SK-N-SH (cell line): ENCODE data around the gene RAB6B.

Source experiments
- MXI1 ChIP-seq: IDR thresholded peaks from 2 replicates; pipeline ENCODE4 v1.6.1; 2012; ENCODE audit warnings: mild to moderate bottlenecking, low read depth, low read length, improper control_type of control experiment
- NFIC ChIP-seq: IDR thresholded peaks from 2 replicates; pipeline ENCODE4 v1.4.0; 2012; ENCODE audit warnings: borderline replicate concordance
- POLR2AphosphoS5 ChIP-seq: IDR thresholded peaks from 2 replicates; pipeline ENCODE4 v1.6.1; 2012; ENCODE audit warnings: low read depth, low read length
- TF ChIP-seq, protein P1 (sequence below): IDR thresholded peaks from 2 replicates; pipeline ENCODE4 v1.4.0; 2012; ENCODE audit warnings: low read depth
- TF ChIP-seq, protein P2 (sequence below): fragments of 200-600 bp; sonication (generic); IDR thresholded peaks from 2 replicates; pipeline ENCODE4 v1.6.1; 2017; ENCODE audit warnings: antibody characterized with exemption, mild to moderate bottlenecking, moderate library complexity
- TF ChIP-seq, protein P3 (sequence below): IDR thresholded peaks from 2 replicates; pipeline ENCODE4 v1.4.0; 2012; ENCODE audit warnings: low read depth, borderline replicate concordance

DNA sequence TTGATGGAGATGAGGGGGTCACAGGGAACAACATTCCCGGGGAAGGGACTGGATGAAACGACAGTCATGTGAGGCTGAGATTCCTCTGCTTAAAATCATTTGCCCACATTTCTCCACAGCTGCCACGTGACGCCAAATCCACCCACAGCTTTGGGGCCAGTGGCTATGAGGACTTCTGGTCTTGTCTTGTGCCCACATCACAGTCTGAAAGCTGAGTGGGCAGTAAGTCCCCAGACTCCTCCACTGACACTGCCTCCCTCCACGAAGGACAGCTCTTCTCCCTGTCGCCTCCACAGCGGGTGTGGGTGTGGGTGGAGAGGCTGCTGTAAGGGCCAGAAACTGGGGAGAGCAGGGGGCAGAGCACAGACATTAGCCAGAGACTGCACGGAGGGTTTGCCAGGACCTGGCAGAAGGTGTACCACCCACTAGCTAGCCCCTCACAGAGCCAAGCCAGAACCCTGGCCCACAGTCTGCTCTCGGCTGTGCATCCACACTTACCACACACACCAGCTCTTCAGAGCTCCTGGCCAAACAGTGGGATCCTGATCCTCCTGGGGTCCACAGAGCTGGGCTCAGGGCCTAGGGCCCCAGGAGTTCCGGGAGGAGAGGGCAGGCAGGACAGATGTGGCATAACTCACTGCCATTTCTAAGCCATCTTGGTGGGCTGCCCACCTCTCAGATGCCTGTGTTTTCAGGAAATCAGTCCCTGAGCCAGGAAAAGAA is 24.2 kb downstream of the RAB6B start:
- TF ChIP-seq MXI1 (no peak), POLR2AphosphoS5 (no peak), NFIC (no peak)
- TF ChIP-seq, protein P1, sequence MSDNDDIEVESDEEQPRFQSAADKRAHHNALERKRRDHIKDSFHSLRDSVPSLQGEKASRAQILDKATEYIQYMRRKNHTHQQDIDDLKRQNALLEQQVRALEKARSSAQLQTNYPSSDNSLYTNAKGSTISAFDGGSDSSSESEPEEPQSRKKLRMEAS: no peak
- TF ChIP-seq, protein P2, sequence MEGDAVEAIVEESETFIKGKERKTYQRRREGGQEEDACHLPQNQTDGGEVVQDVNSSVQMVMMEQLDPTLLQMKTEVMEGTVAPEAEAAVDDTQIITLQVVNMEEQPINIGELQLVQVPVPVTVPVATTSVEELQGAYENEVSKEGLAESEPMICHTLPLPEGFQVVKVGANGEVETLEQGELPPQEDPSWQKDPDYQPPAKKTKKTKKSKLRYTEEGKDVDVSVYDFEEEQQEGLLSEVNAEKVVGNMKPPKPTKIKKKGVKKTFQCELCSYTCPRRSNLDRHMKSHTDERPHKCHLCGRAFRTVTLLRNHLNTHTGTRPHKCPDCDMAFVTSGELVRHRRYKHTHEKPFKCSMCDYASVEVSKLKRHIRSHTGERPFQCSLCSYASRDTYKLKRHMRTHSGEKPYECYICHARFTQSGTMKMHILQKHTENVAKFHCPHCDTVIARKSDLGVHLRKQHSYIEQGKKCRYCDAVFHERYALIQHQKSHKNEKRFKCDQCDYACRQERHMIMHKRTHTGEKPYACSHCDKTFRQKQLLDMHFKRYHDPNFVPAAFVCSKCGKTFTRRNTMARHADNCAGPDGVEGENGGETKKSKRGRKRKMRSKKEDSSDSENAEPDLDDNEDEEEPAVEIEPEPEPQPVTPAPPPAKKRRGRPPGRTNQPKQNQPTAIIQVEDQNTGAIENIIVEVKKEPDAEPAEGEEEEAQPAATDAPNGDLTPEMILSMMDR: no peak
- TF ChIP-seq, protein P3, sequence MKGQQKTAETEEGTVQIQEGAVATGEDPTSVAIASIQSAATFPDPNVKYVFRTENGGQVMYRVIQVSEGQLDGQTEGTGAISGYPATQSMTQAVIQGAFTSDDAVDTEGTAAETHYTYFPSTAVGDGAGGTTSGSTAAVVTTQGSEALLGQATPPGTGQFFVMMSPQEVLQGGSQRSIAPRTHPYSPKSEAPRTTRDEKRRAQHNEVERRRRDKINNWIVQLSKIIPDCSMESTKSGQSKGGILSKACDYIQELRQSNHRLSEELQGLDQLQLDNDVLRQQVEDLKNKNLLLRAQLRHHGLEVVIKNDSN: no peak
